SK-N-SH (cell line): Measurements from ENCODE around the gene HDLBP. TPM values are rescaled to one million over a fixed set of nuclear protein-coding genes. Genes with fewer than 3 reads are reported as not detected.

ENCODE experiments used
- CTCF ChIA-PET: fragments of 300-600, 350-600 bp; formaldehyde crosslinking; extraction: SDS; loops from one replicate; lab custom pipeline; 2021; lab: Yijun Ruan, JAX
- POLR2A ChIA-PET: fragments of 350-600 bp; sonication (Branson Sonifier 250); formaldehyde crosslinking; extraction: SDS; loops from one replicate; lab custom pipeline; 2020; ENCODE audit warnings: antibody characterized with exemption, inconsistent platforms; lab: Yijun Ruan, JAX
- DNase-seq: peaks from one replicate; pipeline ENCODE4 v3.0.0; 2012
- H2AFZ ChIP-seq: fragments of 200-600 bp; sonication (generic); 2 replicates; pipeline ENCODE4 v1.8.1; 2016; ENCODE audit warnings: antibody characterized with exemption, mild to moderate bottlenecking, low read depth
- H3F3A ChIP-seq: fragments of 200-600 bp; sonication (generic); replicated peaks from 2 replicates; pipeline ENCODE3; 2016; ENCODE audit warnings: antibody characterized with exemption, mild to moderate bottlenecking; ENCODE audit not compliant: insufficient read depth
- H3K27ac ChIP-seq, 2 experiments: fragments of 200-500 bp in 1 of 2; fragments of 200-600 bp in 1 of 2; sonication (Bioruptor generic) in 1 of 2; sonication (generic), shearing (Covaris generic) in 1 of 2; 2 replicates each; pipeline versions ENCODE4 v1.5.1 to v1.6.1; 2014 to 2016; ENCODE audit warnings: low read depth in 2 of 2, inconsistent platforms in 1 of 2, low read length in 1 of 2, mild to moderate bottlenecking in 1 of 2, mixed read lengths in 1 of 2
- H3K27me3 ChIP-seq: fragments of 200-600 bp; sonication (generic), shearing (Covaris generic); 2 replicates; pipeline ENCODE4 v1.6.1; 2016; ENCODE audit warnings: mixed run types; ENCODE audit not compliant: insufficient read depth
- H3K36me3 ChIP-seq, 2 experiments: fragments of 200-500 bp in 1 of 2; fragments of 200-600 bp in 1 of 2; sonication (Bioruptor generic) in 1 of 2; sonication (generic) in 1 of 2; replicated peaks in 1 of 2; 2 replicates each; pipeline versions ENCODE3 to v1.5.1; 2014 to 2016; ENCODE audit warnings: low read length in 1 of 2, mild to moderate bottlenecking in 1 of 2; ENCODE audit not compliant: insufficient read depth in 2 of 2, control insufficient read depth in 1 of 2
- H3K4me1 ChIP-seq, 2 experiments: fragments of 200-500 bp in 1 of 2; fragments of 200-600 bp in 1 of 2; sonication (Bioruptor generic) in 1 of 2; sonication (generic), shearing (Covaris generic) in 1 of 2; 2 replicates each; pipeline versions ENCODE4 v1.5.1 to v1.6.1; 2014 to 2016; ENCODE audit warnings: low read depth in 1 of 2, low read length in 1 of 2, mixed run types in 1 of 2; ENCODE audit not compliant: insufficient read depth in 2 of 2, control insufficient read depth in 1 of 2
- H3K4me2 ChIP-seq: fragments of 200-600 bp; sonication (generic), shearing (Covaris generic); 2 replicates; pipeline ENCODE4 v1.6.1; 2017; ENCODE audit warnings: mixed run types
- H3K4me3 ChIP-seq, 2 experiments: fragments of 200-500 bp in 1 of 2; fragments of 200-600 bp in 1 of 2; sonication (Bioruptor generic) in 1 of 2; sonication (generic), shearing (Covaris generic) in 1 of 2; 2 replicates each; pipeline versions ENCODE4 v1.5.1 to v1.8.1; 2014 to 2016; ENCODE audit warnings: low read depth in 2 of 2, inconsistent platforms in 1 of 2, low read length in 1 of 2, mild to moderate bottlenecking in 1 of 2, mixed read lengths in 1 of 2, moderate library complexity in 1 of 2
- H3K79me2 ChIP-seq: fragments of 200-600 bp; sonication (generic); 2 replicates; pipeline ENCODE4 v1.8.1; 2017; ENCODE audit warnings: mild to moderate bottlenecking; ENCODE audit not compliant: insufficient read depth
- H3K9ac ChIP-seq: fragments of 200-600 bp; sonication (generic); 2 replicates; pipeline ENCODE4 v1.6.1; 2017; ENCODE audit warnings: mixed run types
- H3K9me2 ChIP-seq: fragments of 200-600 bp; sonication (generic); 2 replicates; pipeline ENCODE4 v1.6.1; 2017; ENCODE audit warnings: mixed run types
- H3K9me3 ChIP-seq: fragments of 200-600 bp; sonication (generic); 2 replicates; pipeline ENCODE4 v1.6.1; 2017; ENCODE audit warnings: mixed run types, mild to moderate bottlenecking, moderate library complexity
- H4K20me1 ChIP-seq: fragments of 200-600 bp; sonication (generic); 2 replicates; pipeline ENCODE4 v1.6.1; 2017; ENCODE audit warnings: mild to moderate bottlenecking, mixed run types; ENCODE audit not compliant: insufficient read depth
- CHD2 ChIP-seq: fragments of 150-350 bp; IDR thresholded peaks from 2 replicates; pipeline ENCODE4 v1.6.1; 2018; ENCODE audit warnings: low read length; ENCODE audit not compliant: partially characterized antibody
- EZH2phosphoT487 ChIP-seq: fragments of 200-600 bp; sonication (generic); IDR thresholded peaks from 2 replicates; pipeline ENCODE4 v1.6.1; 2017; ENCODE audit warnings: low read depth, mixed run types, mild to moderate bottlenecking, antibody characterized with exemption, moderate library complexity, borderline replicate concordance
- FOXJ3 ChIP-seq: sonication (generic); formaldehyde crosslinking; IDR thresholded peaks from 2 replicates; pipeline ENCODE4 v1.5.1; 2020; ENCODE audit warnings: mild to moderate bottlenecking, missing genetic modification reagents
- GATA2 ChIP-seq: sonication (generic); formaldehyde crosslinking; IDR thresholded peaks from 2 replicates; pipeline ENCODE4 v1.5.0; 2020; ENCODE audit warnings: mild to moderate bottlenecking, missing genetic modification reagents
- JUND ChIP-seq: IDR thresholded peaks from 2 replicates; pipeline ENCODE4 v1.4.0; 2012
- MEF2A ChIP-seq: IDR thresholded peaks from 2 replicates; pipeline ENCODE4 v1.4.0; 2012; ENCODE audit warnings: low read depth, borderline replicate concordance
- NRF1 ChIP-seq: IDR thresholded peaks from 2 replicates; pipeline ENCODE4 v1.6.1; 2012; ENCODE audit warnings: low read depth, mild to moderate bottlenecking, low read length
- POLR2AphosphoS5 ChIP-seq: IDR thresholded peaks from 2 replicates; pipeline ENCODE4 v1.6.1; 2012; ENCODE audit warnings: low read depth, low read length
- SIN3A ChIP-seq: IDR thresholded peaks from 2 replicates; pipeline ENCODE4 v1.6.1; 2012; ENCODE audit warnings: low read depth, mild to moderate bottlenecking, low read length, moderate library complexity, borderline replicate concordance
- SMC3 ChIP-seq: IDR thresholded peaks from 2 replicates; pipeline ENCODE4 v1.6.1; 2012; ENCODE audit warnings: low read depth, low read length, improper control_type of control experiment
- TAF1 ChIP-seq: IDR thresholded peaks from 2 replicates; pipeline ENCODE4 v1.6.1; 2012; ENCODE audit warnings: low read depth, mild to moderate bottlenecking, low read length, moderate library complexity, borderline replicate concordance
- TCF12 ChIP-seq: IDR thresholded peaks from 2 replicates; pipeline ENCODE4 v1.4.0; 2012
- USF1 ChIP-seq: IDR thresholded peaks from 2 replicates; pipeline ENCODE4 v1.4.0; 2012; ENCODE audit warnings: low read depth, borderline replicate concordance
- YY1 ChIP-seq: IDR thresholded peaks from 2 replicates; pipeline ENCODE4 v1.4.0; 2012; ENCODE audit warnings: low read depth, mild to moderate bottlenecking
- ZBTB33 ChIP-seq: IDR thresholded peaks from 2 replicates; pipeline ENCODE4 v1.4.0; 2012; ENCODE audit warnings: low read depth, borderline replicate concordance
- WGBS: methylation state at CpG from one replicate; pipeline ENCODE4 v1.1.6; 2017; ENCODE audit warnings: low lambda C conversion rate; 5-methylcytosine and 5-hydroxymethylcytosine counted together
- polyA plus RNA-seq, 3 experiments: library from polyadenylated mRNA; depleted of rRNA; stranded (reverse); fragments of >200 nt; gene quantifications; 2 replicates each; pipeline ENCODE4 v1.2.3, GENCODE V29; 2012
- TF ChIP-seq, protein P1 (sequence below): IDR thresholded peaks from 2 replicates; pipeline ENCODE4 v1.4.0; 2012; ENCODE audit warnings: low read depth

Gene HDLBP
- polyA plus RNA-seq, 1 of the 3 experiments (the other 2 are of a cell fraction): 263 TPM

DNA sequence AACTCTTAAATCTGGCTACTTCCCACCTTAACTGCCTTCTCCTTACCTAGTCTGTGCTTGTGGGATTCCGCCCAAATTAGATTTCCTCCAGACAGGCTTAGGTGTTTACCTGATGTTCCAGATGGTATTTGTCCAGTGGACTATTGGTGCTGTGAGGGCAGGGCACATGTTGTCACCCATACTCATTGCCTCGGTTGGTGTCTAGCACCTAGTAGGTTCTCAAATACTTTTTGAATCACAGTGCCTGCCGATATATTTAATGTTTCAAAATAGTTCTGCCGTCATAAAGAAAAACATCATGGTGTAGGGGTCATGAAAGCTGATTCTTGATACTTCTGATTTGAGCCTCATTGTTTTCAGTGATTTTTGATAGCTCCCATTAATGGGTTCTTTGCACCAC is 1.4 kb upstream of the HDLBP start (continued):
- TF ChIP-seq ZBTB33: no peak
- TF ChIP-seq NRF1: no peak
- TF ChIP-seq TCF12: no peak
- TF ChIP-seq TAF1: no peak
- no peak for TF ChIP-seq USF1
- no peak for TF ChIP-seq FOXJ3 (CRISPR knock-in tag)
- no peak for TF ChIP-seq MEF2A
- no peak for TF ChIP-seq CHD2
- no peak for TF ChIP-seq SMC3

DNA sequence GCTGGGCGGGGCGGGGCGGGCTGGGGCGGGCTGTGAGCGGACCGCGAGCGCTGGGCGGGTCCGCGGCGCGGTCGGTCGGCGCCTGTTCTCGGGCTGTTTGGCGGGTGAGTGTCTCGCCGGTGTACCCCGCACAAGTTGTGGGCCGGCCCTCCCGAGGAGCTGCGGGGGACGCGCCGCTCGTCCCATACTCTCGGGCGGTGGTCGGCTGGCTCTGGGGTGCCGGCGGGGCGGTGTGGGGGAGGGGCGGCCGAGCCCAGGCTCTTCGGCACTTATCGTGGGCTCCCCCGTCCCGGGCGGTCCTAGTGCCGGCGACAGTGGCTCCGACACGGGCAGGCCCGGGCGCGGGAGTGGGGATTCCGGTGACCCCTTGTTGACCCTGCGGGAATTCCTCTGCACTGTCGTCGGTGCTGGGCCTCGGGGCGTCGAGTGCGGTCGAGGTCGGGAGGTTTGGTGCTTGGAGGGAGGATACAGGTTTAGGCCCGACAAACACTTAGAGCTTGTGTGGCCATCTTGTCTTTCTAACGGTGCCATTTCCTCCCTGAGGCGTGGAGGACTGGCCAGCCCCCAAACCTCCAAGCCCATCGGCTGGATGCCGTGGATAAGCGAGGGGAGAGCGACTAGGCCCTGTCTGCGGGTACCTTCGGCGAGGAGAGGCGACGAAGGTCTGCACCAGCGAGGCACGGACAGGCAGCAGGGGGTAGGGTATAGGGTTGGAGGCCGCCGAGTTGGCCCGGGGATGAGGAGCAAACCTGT is 583 bp upstream of the HDLBP start, which contains the start of gene SEPTIN2:
SEPTIN2 (plus strand) TSS at position 47 of the 753 bp plus-strand sequence. CDS start 8,308 bp downstream, outside the sequence.
- peak within 1 kb of the TSS; percentile 79 for H2AFZ ChIP-seq
- no peak for DNase-seq
- no peaks in the 10 kb centered on the region for H3K27me3 ChIP-seq
- H3K27ac ChIP-seq: peak within 1 kb of the TSS; percentile 99 to 100
- TF ChIP-seq POLR2AphosphoS5 (no peak; the same call in 1 of the 2 replicates), YY1 (peak; percentile 88), SIN3A (0 out of 2 replicates have a peak, but pooled peaks have one; percentile 56), GATA2 (CRISPR knock-in tag) (peak; percentile 22), EZH2phosphoT487 (no peak), JUND (no peak), TAF1 (peak; percentile 21; the same call in 1 of the 2 replicates)
- TF ChIP-seq, protein P1, sequence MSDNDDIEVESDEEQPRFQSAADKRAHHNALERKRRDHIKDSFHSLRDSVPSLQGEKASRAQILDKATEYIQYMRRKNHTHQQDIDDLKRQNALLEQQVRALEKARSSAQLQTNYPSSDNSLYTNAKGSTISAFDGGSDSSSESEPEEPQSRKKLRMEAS: peak; percentile 20; the same call in 1 of the 2 replicates
- H3K4me3 ChIP-seq: peak within 1 kb of the TSS; percentile 96 to 97
- peaks cover 12% of the 10 kb centered on the region for H3F3A ChIP-seq
- H3K36me3 ChIP-seq: peaks cover 15 to 41% of the 10 kb centered on the region in 2 experiments
- ChIA-PET POLR2A (interaction anchor here (0.7 to 3.0 kb wide), 2 partner anchors 12 to 25 kb away, joined by 3 to 24 read pairs; no protein-coding TSS in a partner anchor), CTCF (interaction anchor here (0.6 to 3.4 kb wide), 8 partner anchors 7 to 562 kb away, joined by 3 to 29 read pairs (median 3); no protein-coding TSS in a partner anchor)
- H3K79me2 ChIP-seq: peaks cover 92% of the 10 kb centered on the region
- H3K4me1 ChIP-seq: peaks cover 25 to 30% of the 10 kb centered on the region in 2 experiments; a peak in 3 of 4 replicates
- peaks cover 56% of the 10 kb centered on the region for H4K20me1 ChIP-seq
- H3K9me3 ChIP-seq: no peaks in the 10 kb centered on the region
- under 1% methylated on average over 25 of the region's 75 CpGs for WGBS
- H3K4me2 ChIP-seq: peak within 1 kb of the TSS; percentile 89
- H3K9me2 ChIP-seq: no peaks in the 10 kb centered on the region
- H3K9ac ChIP-seq: peak within 1 kb of the TSS; percentile 99
